Epithelial cell of esophagus (primary cell): ENCODE data around the gene CAPZA2.

Experiments used
- DNase-seq: peaks from one replicate; pipeline ENCODE4 v3.0.0; 2010; ENCODE audit warnings: low read depth
- H3K4me3 ChIP-seq: 2 replicates; pipeline ENCODE4 v1.5.1; 2011; ENCODE audit warnings: mild to moderate bottlenecking, low read length, control low read depth
- CTCF ChIP-seq: IDR thresholded peaks from 2 replicates; pipeline ENCODE4 v1.5.1; 2011; ENCODE audit warnings: low read depth, mild to moderate bottlenecking, low read length, control low read depth, inconsistent platforms; ENCODE audit not compliant: insufficient read depth; ENCODE audit errors: missing control alignments

The CAPZA2 gene

GRCh38 chr7:116940689-116941370, 78.4 kb downstream of the CAPZA2 start:
- no peak for DNase-seq
- no peak for TF ChIP-seq CTCF
- H3K4me3 ChIP-seq: no peak overlapping the region

DNA sequence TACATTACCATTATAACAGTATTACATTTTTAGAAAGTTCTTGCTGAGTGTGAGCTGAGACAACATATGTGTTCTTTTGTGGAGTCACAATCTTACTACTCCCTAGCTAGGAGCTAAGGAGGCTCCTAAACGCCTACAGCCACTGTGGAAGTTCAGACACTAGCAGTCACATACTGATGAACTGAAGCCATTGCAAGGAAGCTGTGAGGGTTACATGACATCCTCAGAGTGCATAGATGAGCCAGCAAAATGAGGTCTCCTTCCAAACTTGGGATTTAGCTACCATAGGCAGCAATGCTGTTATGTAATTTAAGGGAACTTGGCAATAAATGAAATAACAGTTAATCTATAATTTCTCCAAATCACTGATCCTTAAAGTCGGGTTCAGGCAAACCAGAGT, 80.1 kb downstream of the CAPZA2 start:
- TF ChIP-seq CTCF: no peak
- no peak for DNase-seq
- no peak overlapping the region for H3K4me3 ChIP-seq

DNA sequence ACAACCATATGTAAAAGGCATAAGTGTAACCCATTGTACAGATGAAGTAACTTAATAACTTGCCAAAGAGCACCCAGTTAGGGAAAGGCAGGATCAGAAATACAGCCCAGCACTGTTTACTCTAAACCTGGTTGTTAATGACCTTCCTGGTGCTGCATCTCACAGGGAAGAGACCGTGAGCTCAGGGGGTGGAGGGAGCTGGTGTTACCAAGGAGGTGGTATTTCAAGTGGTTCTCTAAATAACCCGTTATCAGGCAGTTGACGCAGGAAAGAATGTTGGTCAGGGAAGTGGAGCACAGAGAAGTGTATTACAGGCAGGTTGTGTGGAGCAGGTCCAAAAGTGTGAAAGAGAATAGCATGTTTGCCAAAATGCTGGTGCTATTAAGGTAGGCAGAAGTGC, 86.5 kb downstream of the CAPZA2 start:
- no peak for TF ChIP-seq CTCF
- DNase-seq: no peak
- no peak overlapping the region for H3K4me3 ChIP-seq

- no peak overlapping the region for H3K4me3 ChIP-seq
- no peak for TF ChIP-seq CTCF
- DNase-seq: no peak
These were observed 87.8 kb downstream of the CAPZA2 start for GRCh38 chr7:116949941-116950801.

DNA sequence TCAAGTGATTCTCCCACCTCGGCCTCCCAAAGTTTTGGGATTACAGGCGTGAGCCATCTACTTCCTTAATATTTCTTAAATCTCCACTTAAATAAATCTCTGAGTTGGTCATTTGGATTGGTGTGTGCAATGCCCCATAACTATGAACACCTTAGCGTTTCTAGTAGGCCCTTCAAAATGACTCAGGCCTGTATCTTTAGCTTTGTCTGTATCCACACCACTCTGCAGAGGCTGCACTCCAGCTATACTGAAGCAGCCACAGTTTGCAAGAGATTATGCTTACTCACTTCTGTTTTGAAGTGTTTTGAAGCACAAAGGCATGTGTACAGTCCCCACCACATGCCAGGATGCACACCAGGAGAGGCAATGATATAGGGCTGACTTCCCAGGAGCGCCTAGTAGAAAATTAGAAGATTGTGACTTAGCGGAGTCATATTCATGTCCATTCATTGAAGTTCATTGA, 88.5 kb downstream of the CAPZA2 start:
- TF ChIP-seq CTCF: no peak
- no peak for DNase-seq
- no peak overlapping the region for H3K4me3 ChIP-seq

GRCh38 chr7:116951366-116952292, 89.2 kb downstream of the CAPZA2 start:
- no peak overlapping the region for H3K4me3 ChIP-seq

More at GRCh38 chr7:116951366-116952292, 89.2 kb downstream of the CAPZA2 start:
- no peak for DNase-seq
- no peak for TF ChIP-seq CTCF
